Suprapubic skin (tissue), 4 donors: Measurements from ENCODE around the gene PDE6B. TPM values are rescaled to one million over a fixed set of nuclear protein-coding genes. Genes with fewer than 3 reads are reported as not detected.
A peak's percentile ranks its signal among the peaks of the same experiment; 100 is the strongest.

Experiments
- DNase-seq, 2 donors: peaks; one replicate each; pipeline ENCODE4 v3.0.0-alpha.2; 2019; ENCODE audit warnings: low spot score in 2 of 2
- H3K27ac ChIP-seq: fragments of 200-600 bp; sonication (generic); one replicate; pipeline ENCODE4 v1.5.1; 2019
- H3K27me3 ChIP-seq: fragments of 200-600 bp; sonication (generic); one replicate; pipeline ENCODE4 v1.5.1; 2019
- H3K36me3 ChIP-seq: fragments of 200-600 bp; sonication (generic); one replicate; pipeline ENCODE4 v1.5.1; 2019
- H3K4me1 ChIP-seq: fragments of 200-600 bp; sonication (generic); one replicate; pipeline ENCODE4 v1.5.1; 2019
- H3K4me3 ChIP-seq: fragments of 200-600 bp; sonication (generic); one replicate; pipeline ENCODE4 v1.5.1; 2019; ENCODE audit warnings: mild to moderate bottlenecking
- H3K9me3 ChIP-seq: fragments of 200-600 bp; sonication (generic); one replicate; pipeline ENCODE4 v1.5.1; 2019
- EP300 ChIP-seq: sonication (generic); formaldehyde crosslinking; IDR thresholded peaks from one replicate; pipeline ENCODE4 v1.6.1; 2017; ENCODE audit warnings: antibody characterized with exemption
- POLR2A ChIP-seq, 2 donors: fragments of 450-650 bp; IDR thresholded peaks; one replicate each; pipeline ENCODE4 v1.6.1; 2017; ENCODE audit warnings: antibody characterized with exemption in 2 of 2, mild to moderate bottlenecking in 2 of 2, moderate library complexity in 2 of 2
- POLR2AphosphoS5 ChIP-seq, 3 donors: sonication (generic); formaldehyde crosslinking; IDR thresholded peaks; one replicate each; pipeline ENCODE4 v1.6.1; 2017; ENCODE audit warnings: antibody characterized with exemption in 3 of 3
- WGBS: methylation state at CpG from one replicate; pipeline ENCODE4 v1.1.5; 2018; 5-methylcytosine and 5-hydroxymethylcytosine counted together
- total RNA-seq, 4 donors: library from RNA; depleted of rRNA; stranded (reverse); fragments of >200 nt; gene quantifications; one replicate each; pipeline ENCODE4 v1.1.0, GENCODE V29; 2016
- TF ChIP-seq, protein P1 (sequence below), 2 donors: fragments of 200-600 bp in 1 of 2; fragments of 450-650 bp in 1 of 2; sonication (generic) in 1 of 2; IDR thresholded peaks; one replicate each; pipeline ENCODE4 v1.5.1; 2016 to 2019; ENCODE audit warnings: antibody characterized with exemption in 2 of 2, mild to moderate bottlenecking in 1 of 2, moderate library complexity in 1 of 2

The PDE6B gene
- total RNA-seq, 4 donors from 2014 or later: 0.95 to 9.5 TPM; not detected in 2

DNA sequence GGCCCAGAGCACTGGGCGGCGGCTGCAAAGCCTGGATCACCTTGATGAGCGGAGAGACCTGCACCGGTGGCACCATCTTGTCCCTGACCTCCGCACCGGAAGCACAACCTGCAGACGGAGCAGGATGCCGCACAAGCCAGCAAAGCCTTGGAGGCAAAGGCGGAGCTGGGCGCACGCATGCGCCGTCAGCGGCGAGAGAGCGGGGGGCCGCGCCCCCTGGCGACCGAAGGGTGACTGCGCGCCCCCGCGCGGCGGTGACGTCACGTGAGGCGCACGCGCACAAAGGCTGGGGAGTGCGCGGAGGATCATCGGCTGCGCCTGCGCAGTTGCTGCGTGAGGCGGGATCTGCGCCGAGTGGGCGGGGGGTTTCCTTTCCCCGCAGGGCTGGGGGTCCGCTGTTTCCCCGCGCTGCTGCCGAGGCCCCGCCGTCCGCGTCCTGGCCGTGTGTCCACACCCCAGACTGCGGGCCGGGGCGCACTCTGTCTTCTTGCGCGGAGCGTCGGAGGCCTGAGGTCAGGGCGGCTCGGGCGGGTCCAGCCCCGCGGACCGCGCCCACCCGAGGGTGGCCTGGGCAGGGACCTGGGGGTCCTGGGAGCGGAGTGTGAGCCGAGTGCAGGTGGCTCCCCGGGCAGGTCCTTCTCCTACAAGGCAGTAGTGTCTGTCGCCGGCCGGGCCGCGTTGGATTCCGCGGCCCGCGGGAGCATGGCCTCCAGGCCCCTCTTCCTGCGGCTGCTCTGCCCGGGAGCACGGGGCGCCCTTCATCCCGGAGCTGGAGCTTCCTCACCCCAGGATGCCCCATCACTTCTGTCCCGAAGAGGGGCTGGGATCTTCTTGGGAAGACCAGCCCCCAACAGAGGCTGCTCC, 49.0 kb downstream of the PDE6B start, which contains the start of the genes ATP5ME and MYL5:
Gene ATP5ME (minus strand): TSS at position 105 of the 864 bp plus-strand sequence. CDS start 29 bp downstream, at position 76.
Gene MYL5 (plus strand): TSS at position 371 of the 864 bp plus-strand sequence. CDS start 3,485 bp downstream, outside the sequence.
- Histone ChIP-seq H3K9me3 (no peaks in the 10 kb centered on the region), H3K27me3 (no peaks in the 10 kb centered on the region), H3K36me3 (peaks cover 22% of the 10 kb centered on the region), H3K27ac (peak within 1 kb of the TSS; percentile 87), H3K4me1 (peaks cover 57% of the 10 kb centered on the region), H3K4me3 (peak within 1 kb of the TSS; percentile 87)
- peak; percentile 2 to 96 (median 33) for TF ChIP-seq POLR2AphosphoS5 (IDR thresholded peaks at IDR 0.05)
- TF ChIP-seq, protein P1, sequence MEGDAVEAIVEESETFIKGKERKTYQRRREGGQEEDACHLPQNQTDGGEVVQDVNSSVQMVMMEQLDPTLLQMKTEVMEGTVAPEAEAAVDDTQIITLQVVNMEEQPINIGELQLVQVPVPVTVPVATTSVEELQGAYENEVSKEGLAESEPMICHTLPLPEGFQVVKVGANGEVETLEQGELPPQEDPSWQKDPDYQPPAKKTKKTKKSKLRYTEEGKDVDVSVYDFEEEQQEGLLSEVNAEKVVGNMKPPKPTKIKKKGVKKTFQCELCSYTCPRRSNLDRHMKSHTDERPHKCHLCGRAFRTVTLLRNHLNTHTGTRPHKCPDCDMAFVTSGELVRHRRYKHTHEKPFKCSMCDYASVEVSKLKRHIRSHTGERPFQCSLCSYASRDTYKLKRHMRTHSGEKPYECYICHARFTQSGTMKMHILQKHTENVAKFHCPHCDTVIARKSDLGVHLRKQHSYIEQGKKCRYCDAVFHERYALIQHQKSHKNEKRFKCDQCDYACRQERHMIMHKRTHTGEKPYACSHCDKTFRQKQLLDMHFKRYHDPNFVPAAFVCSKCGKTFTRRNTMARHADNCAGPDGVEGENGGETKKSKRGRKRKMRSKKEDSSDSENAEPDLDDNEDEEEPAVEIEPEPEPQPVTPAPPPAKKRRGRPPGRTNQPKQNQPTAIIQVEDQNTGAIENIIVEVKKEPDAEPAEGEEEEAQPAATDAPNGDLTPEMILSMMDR (IDR thresholded peaks at IDR 0.05): peak; percentile 52 to 94
- peak in 1 of 2 donors; percentile 77 for TF ChIP-seq POLR2A (IDR thresholded peaks at IDR 0.05)
- TF ChIP-seq EP300: no peak
- peak; percentile 97 to 98 for DNase-seq
- 0% methylated on average over 4 of the region's 84 CpGs for WGBS

DNA sequence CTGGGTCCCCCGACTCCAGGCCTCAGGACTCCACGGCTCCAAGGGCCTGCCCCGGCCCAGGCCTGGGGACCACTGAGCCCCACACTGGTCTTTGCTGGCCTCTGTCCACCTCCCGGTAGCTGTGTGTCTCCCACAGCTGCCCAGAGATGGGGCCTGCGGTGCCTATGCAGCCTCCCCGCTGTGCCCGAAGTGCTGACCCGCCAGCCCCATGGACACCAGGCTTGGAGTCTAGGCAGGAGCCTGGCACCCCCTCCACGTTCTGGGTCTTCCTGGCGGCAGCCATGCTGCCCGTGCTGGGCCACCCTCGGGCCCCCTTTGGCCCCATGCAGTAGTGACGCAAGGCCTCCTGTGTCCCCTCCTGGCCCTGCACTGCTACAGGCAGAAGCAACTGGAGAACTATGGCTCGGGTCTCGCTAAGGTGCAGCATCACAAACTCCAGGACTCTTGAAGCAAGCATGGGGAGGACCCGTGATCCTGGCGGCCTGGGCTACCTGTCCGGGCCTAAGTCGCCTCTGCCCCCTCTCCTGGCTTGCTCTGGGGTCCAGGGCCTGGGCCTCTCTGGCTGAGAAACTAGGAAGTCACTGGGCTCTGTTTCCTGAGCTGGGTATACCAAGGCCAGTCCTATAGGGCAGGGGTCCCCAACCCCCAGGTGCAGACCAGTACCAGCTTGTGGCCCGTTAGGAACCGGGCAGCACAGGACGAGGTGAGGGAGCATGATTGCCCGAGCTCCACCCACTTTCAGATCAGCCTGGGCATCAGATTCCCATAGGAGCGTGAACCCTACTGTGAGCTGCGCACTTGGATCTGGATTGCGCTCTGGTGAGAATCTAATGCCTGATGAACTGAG, 49.9 kb downstream of the PDE6B start:
- TF ChIP-seq POLR2AphosphoS5 (IDR thresholded peaks at IDR 0.05): no peak
- TF ChIP-seq, protein P1 (IDR thresholded peaks at IDR 0.05): no peak
- no peak for TF ChIP-seq EP300
- TF ChIP-seq POLR2A (IDR thresholded peaks at IDR 0.05): no peak
- no peaks in the 10 kb centered on the region for H3K27me3 ChIP-seq
- peak overlapping the region; percentile 87 for H3K4me3 ChIP-seq
- peaks cover 22% of the 10 kb centered on the region for H3K36me3 ChIP-seq
- 66% methylated on average over 15 of the region's 26 CpGs for WGBS
- DNase-seq: no peak
- peak overlapping the region; percentile 87 for H3K27ac ChIP-seq
- peaks cover 59% of the 10 kb centered on the region for H3K4me1 ChIP-seq
- no peaks in the 10 kb centered on the region for H3K9me3 ChIP-seq

DNA sequence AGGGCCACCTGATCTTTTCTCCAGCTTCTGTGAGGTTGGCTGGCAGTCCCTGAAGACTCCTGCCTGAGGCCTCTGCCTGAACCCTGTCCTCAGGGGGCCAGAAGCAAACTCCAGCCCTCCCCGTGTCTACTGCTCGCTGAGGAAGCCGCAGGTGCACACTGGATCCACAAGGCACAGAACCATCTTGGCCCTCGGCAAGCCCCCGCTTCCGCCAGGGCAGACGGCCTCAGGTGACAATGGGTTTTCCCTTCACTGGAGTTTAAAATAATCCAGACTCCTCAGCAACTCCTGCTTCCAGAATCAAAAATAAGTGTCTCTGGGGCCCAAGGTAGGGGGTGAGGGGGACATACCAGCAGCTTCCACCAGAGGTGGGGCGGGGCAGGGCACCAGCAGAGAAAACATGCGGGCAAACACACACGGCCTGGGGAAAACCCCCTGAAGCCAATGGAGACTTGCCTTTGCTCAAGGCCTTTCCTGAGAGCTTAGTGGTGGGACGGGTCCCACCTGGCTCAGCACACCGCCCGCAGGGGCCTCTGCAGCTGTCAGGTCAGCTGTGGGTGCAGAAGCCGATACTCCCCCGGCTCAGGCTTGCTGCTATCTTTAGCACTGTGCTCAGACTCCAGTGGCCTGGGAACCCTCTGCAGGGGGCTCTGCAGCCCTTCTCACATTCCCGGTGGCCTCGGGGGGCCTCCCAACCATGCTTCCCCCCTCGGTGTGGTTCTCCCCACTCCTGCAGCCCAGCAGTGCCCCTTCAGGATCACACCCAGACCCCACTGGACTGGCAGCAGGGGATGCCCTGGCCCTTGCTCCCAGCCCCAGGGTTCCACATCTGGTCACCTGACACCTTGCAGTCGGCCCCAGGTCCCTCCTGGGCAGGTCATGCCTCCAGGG, 50.9 kb downstream of the PDE6B start:
- peaks cover 15% of the 10 kb centered on the region for H3K36me3 ChIP-seq
- H3K27ac ChIP-seq: no peak overlapping the region
- H3K9me3 ChIP-seq: no peaks in the 10 kb centered on the region
- H3K4me3 ChIP-seq: no peak overlapping the region
- H3K27me3 ChIP-seq: no peaks in the 10 kb centered on the region
- no peak for TF ChIP-seq POLR2A (IDR thresholded peaks at IDR 0.05)
- no peak for TF ChIP-seq POLR2AphosphoS5 (IDR thresholded peaks at IDR 0.05)
- TF ChIP-seq EP300: no peak
- TF ChIP-seq, protein P1 (IDR thresholded peaks at IDR 0.05): no peak
- WGBS: 63% methylated on average over 11 of the region's 19 CpGs
- no peak for DNase-seq
- peaks cover 68% of the 10 kb centered on the region for H3K4me1 ChIP-seq

DNA sequence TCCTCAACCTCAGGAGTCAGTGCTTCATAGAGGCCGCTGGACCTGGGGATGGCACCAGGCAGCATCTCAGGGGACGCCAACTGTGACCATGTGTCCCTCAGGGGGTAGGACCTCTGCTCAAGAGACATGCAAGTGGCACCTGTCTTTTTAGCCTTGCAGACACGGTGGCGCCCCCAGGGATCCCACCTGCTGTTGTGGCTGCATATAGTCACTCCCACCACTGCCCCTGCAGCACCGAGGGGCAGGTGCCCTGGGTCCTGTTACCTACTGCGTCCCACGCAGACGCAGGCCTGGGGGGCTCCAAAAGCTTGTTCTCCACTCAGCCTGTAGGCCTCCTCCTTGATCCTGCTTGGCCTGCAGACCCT, 51.5 kb downstream of the PDE6B start:
- Histone ChIP-seq H3K36me3 (peaks cover 9% of the 10 kb centered on the region), H3K4me1 (peaks cover 73% of the 10 kb centered on the region), H3K9me3 (no peaks in the 10 kb centered on the region), H3K4me3 (no peak overlapping the region), H3K27me3 (no peaks in the 10 kb centered on the region), H3K27ac (no peak overlapping the region)
- 74% methylated on average over 6 of the region's 8 CpGs for WGBS
- DNase-seq: peak in 1 of 2 donors; percentile 74
- TF ChIP-seq POLR2A (IDR thresholded peaks at IDR 0.05) (no peak), EP300 (no peak), POLR2AphosphoS5 (IDR thresholded peaks at IDR 0.05) (no peak)
- TF ChIP-seq, protein P1 (IDR thresholded peaks at IDR 0.05): no peak
